ENCODE data around the gene NACC1.

- TF ChIP-seq POLR2A (IDR thresholded peaks at IDR 0.05) (no peak), CTCF (IDR thresholded peaks at IDR 0.05) (no peak)
These were observed 21.0 kb upstream of the NACC1 start for GRCh38 chr19:13097033-13097462.

All from testis (tissue), 2 donors.